ENCODE measurements around the gene RORC.

DNA sequence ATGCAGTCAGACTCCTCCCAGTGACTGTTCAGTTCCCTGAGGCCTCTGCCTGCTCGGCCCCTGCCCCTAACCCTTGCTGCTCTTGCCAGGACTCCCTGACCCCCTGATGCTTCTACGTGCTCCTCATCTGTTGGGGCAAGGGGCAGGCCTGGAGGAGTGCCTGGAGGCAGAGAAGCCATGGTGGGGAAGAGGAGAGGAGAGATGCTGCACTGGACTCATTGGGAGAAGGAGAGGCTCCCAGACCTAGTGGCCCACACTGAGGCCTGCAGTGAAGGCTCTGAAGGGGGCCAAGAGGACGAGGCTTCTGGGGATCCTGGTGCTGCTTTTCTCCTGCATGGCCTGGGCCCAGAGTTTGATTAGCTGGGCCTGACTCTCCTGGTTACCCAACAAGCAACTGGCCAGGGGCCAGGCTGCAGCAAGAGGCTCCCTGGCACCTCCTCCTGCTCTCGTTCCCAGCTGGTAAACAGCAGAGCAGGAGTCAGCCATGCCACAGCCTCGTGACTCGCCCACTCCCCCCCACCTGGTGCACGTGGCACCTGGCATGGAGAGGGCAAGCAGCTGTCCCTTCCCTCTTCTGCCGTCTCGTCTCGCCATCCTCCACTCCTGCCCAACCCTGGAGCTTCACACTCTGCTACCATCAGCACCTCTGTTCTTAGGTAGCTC lies 847 bp upstream of the RORC start:
- TF ChIP-seq CSDC2 (CRISPR knock-in tag; IDR thresholded peaks at IDR 0.05) (no peak), GLIS3 (CRISPR knock-in tag; IDR thresholded peaks at IDR 0.05) (no peak), ZFP30 (CRISPR knock-in tag; IDR thresholded peaks at IDR 0.05) (no peak), PPARA (CRISPR knock-in tag; IDR thresholded peaks at IDR 0.05; ENCODE audit: borderline replicate concordance) (no peak), ZFP3 (CRISPR knock-in tag; IDR thresholded peaks at IDR 0.05) (no peak)

All from SK-N-SH treated with all-trans-retinoic acid at 6 μM for 48 hours (cell line).